ENCODE measurements around the gene BPIFB1. TPM values are rescaled to one million over a fixed set of nuclear protein-coding genes. Genes with fewer than 3 reads are reported as not detected.

Gene BPIFB1
- total and polyA plus RNA-seq, 2 of the 8 experiments (the other 6 are each of a cell fraction or from before 2014, with no cell fraction given): not detected

DNA sequence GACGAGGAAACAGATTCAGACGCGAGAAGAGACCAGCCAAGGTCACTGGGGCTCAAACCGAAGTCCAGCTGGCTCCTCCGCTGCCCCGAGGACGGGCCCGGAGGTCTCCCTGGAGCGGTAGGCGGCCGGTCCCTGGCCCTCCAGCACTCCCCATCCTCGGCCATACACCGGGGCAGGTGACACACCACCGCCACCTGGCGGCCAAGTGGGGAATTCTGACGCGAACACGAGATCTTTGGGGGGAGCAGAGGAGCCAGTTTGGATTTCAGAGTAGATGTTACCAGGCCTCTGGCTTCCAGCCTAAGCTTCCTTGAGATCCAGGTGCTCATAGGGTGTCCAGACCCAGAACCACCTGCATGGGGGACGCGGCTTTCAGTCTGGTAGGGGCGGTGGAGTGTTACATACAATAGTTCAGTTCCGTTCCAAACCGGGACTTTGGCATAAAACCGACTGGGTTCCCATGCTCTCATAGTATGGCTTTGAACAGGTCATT lies 16.1 kb downstream of the BPIFB1 start:
- Histone ChIP-seq H4K5ac (ENCODE audit: insufficient read length, low read depth, low read length) (no peak overlapping the region), H2BK12ac (ENCODE audit: low read depth, low read length) (no peak overlapping the region), H3K4me2 (ENCODE audit: insufficient read depth in 1 of 2, low read depth in 2 of 2, low read length in 2 of 2) (peak overlapping the region in 1 of 2 experiments; percentile 57; a peak in 3 of 4 replicates), H3K27ac (ENCODE audit: low read depth, low read length) (no peak overlapping the region), H3K23ac (ENCODE audit: insufficient read length) (no peak overlapping the region), H3K36me3 (ENCODE audit: control insufficient read depth in 2 of 4, insufficient read depth in 4 of 4, low read length in 3 of 4) (no peaks in the 10 kb centered on the region), H2BK120ac (replicated peaks; ENCODE audit: low read depth, low read length) (no peak overlapping the region), H3K56ac (replicated peaks; ENCODE audit: insufficient read length, low read depth, low read length) (no peak overlapping the region), H2AK5ac (ENCODE audit: low read depth, low read length) (no peak overlapping the region), H2AFZ (ENCODE audit: low read length) (peak overlapping the region; percentile 78; the same call in 1 of the 2 replicates), H3K14ac (ENCODE audit: insufficient read length) (no peak overlapping the region), H3K27me3 (replicated peaks in 1 of 4; ENCODE audit: control insufficient read depth in 3 of 4, extremely low read depth in 1 of 4, insufficient read depth in 3 of 4, low read length in 3 of 4) (peaks cover 0 to 2% (median 0%) of the 10 kb centered on the region in 4 experiments; a peak in 3 of 7 replicates), H4K20me1 (replicated peaks in 1 of 2; ENCODE audit: control insufficient read depth in 1 of 2, insufficient read depth in 2 of 2, low read length in 2 of 2) (no peaks in the 10 kb centered on the region), H3K9me3 (ENCODE audit: insufficient read depth in 2 of 2, low read depth in 1 of 2, low read length in 1 of 2) (no peaks in the 10 kb centered on the region), H3K4ac (replicated peaks; ENCODE audit: insufficient read length, low read depth, low read length) (no peak overlapping the region), H3K18ac (ENCODE audit: extremely low read depth, low read length) (no peak overlapping the region), H3K9ac (replicated peaks in 1 of 4; ENCODE audit: extremely low read depth in 1 of 4, low read depth in 3 of 4, low read length in 3 of 4) (no peak overlapping the region), H4K91ac (replicated peaks; ENCODE audit: insufficient read length, low read length) (no peak overlapping the region), H2BK15ac (ENCODE audit: low read length) (no peak overlapping the region), H2BK20ac (ENCODE audit: low read length) (no peak overlapping the region; the same call in 1 of the 2 replicates), H2BK5ac (ENCODE audit: low read depth, low read length) (no peak overlapping the region), H3K4me3 (ENCODE audit: extremely low read depth in 1 of 4, insufficient read depth in 2 of 4, low read depth in 3 of 4, low read length in 4 of 4) (peak overlapping the region in 1 of 4 experiments; percentile 22; a peak in 1 of 8 replicates), H3K79me2 (ENCODE audit: control insufficient read depth in 1 of 2, insufficient read depth in 2 of 2, low read length in 2 of 2) (no peaks in the 10 kb centered on the region), H3K79me1 (ENCODE audit: low read depth, low read length) (no peaks in the 10 kb centered on the region), H3K23me2 (ENCODE audit: low read depth, low read length) (no peaks in the 10 kb centered on the region), H3K4me1 (replicated peaks in 1 of 4; ENCODE audit: control insufficient read depth in 3 of 4, insufficient read depth in 4 of 4, low read length in 3 of 4) (no peaks in the 10 kb centered on the region), H4K8ac (ENCODE audit: extremely low read depth, insufficient read depth, low read length) (no peak overlapping the region)
- DNase-seq (ENCODE audit: low read depth in 1 of 2, low spot score in 2 of 2) (peak; percentile 66 to 98), FAIRE-seq (no peak)
- 20% methylated on average over 24 of the region's 24 CpGs; no CpG with 5 or more reads in 1 of the 2 experiments for WGBS, 2 experiments (ENCODE audit: extremely low coverage in 1 of 2, insufficient coverage in 1 of 2, insufficient read length in 1 of 2, insufficient replicate concordance in 2 of 2, low coverage in 1 of 2, low lambda C conversion rate in 2 of 2, missing lambda C conversion rate in 1 of 2)
- ChIA-PET CTCF (ENCODE audit: partially characterized antibody) (interaction anchor here (0.7 to 6.7 kb wide), 21 partner anchors 8 to 285 kb away, joined by 3 to 62 read pairs (median 4); partner anchors contain the start of gene BPIFA1), POLR2A (ENCODE audit: partially characterized antibody) (no interaction called here)
- TF ChIP-seq CREB1 (IDR thresholded peaks at IDR 0.05) (peak; percentile 90), TEAD4 (IDR thresholded peaks at IDR 0.05; ENCODE audit: low read depth, low read length) (peak; percentile 44; the same call in 1 of the 2 replicates), HDAC2 (IDR thresholded peaks at IDR 0.05; ENCODE audit: borderline replicate concordance in 1 of 2, low read depth in 2 of 2, low read length in 2 of 2) (no peak), RXRA (IDR thresholded peaks at IDR 0.05; ENCODE audit: insufficient read depth, low read depth, low read length) (no peak), CHD1 (IDR thresholded peaks at IDR 0.05; ENCODE audit: low read depth, low read length) (no peak), ASH2L (IDR thresholded peaks at IDR 0.05; ENCODE audit: low read length) (no peak), GTF2F1 (IDR thresholded peaks at IDR 0.05; ENCODE audit: borderline replicate concordance, low read depth, low read length) (no peak), HDAC6 (IDR thresholded peaks at IDR 0.05; ENCODE audit: low read depth, low read length) (no peak), YY1 (IDR thresholded peaks at IDR 0.05; ENCODE audit: low read depth, low read length) (peak; percentile 58), EP300 (IDR thresholded peaks at IDR 0.05; ENCODE audit: borderline replicate concordance in 1 of 2, low read depth in 2 of 2, low read length in 2 of 2) (no peak), BRCA1 (IDR thresholded peaks at IDR 0.05; ENCODE audit: low read depth, low read length) (no peak), JUND (IDR thresholded peaks at IDR 0.05; ENCODE audit: low read length) (no peak), JUN (IDR thresholded peaks at IDR 0.05; ENCODE audit: low read depth, low read length) (no peak), RNF2 (IDR thresholded peaks at IDR 0.05; ENCODE audit: borderline replicate concordance, low read depth, low read length, missing control alignments, poor library complexity, severe bottlenecking) (no peak)

Measured in H1 (cell line).